ENCODE data around the gene BCAS3.

DNA sequence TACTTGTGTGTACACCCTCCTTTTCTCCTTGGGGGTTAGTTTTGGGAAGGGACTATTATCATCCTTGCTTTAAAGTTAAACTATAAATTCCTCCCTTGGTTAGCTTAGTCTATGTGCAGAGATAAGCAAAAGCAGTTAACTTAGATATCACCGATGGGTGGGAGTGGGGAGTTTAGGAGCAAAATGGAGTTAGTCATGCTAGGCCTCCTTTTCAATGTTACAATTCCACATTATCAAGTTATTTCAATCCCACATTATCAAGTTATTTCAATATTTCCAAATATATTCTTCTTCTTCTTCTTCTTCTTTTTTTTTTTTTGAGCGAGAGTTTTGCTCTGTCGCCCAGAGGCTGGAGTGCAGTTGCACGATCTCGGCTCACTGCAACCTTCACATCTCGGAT is 1.7 kb upstream of the BCAS3 start:
- TF ChIP-seq, protein P1, sequence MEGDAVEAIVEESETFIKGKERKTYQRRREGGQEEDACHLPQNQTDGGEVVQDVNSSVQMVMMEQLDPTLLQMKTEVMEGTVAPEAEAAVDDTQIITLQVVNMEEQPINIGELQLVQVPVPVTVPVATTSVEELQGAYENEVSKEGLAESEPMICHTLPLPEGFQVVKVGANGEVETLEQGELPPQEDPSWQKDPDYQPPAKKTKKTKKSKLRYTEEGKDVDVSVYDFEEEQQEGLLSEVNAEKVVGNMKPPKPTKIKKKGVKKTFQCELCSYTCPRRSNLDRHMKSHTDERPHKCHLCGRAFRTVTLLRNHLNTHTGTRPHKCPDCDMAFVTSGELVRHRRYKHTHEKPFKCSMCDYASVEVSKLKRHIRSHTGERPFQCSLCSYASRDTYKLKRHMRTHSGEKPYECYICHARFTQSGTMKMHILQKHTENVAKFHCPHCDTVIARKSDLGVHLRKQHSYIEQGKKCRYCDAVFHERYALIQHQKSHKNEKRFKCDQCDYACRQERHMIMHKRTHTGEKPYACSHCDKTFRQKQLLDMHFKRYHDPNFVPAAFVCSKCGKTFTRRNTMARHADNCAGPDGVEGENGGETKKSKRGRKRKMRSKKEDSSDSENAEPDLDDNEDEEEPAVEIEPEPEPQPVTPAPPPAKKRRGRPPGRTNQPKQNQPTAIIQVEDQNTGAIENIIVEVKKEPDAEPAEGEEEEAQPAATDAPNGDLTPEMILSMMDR (IDR thresholded peaks at IDR 0.05 in 8 of 11, conservative IDR thresholded peaks at IDR 0.05 in 3 of 11), result no peak
- TF ChIP-seq POLR2AphosphoS5 (IDR thresholded peaks at IDR 0.05), result no peak

All from spleen (tissue), 7 donors.